HG03135 (cell line): ENCODE results near the gene TIMM9.
"Not testable (repeated sequence)": the region's sequence is repeated elsewhere in the genome, so short reads cannot be mapped to it uniquely, and the experiment has no call there.

Experiments
- ATAC-seq: cut with Tn5 transposase; IDR thresholded peaks from one replicate; pipeline ENCODE4 v1.9.1; 2021; ENCODE audit warnings: mild to moderate bottlenecking, moderate library complexity; ENCODE audit not compliant: unreplicated experiment

Gene TIMM9

GRCh38 chr14:58427281-58428117, at the start of gene TIMM9, which contains the start of gene KIAA0586:
TSS of gene TIMM9 (minus strand) at chr14:58427531. CDS start at chr14:58411945, 15,586 bp downstream.
TSS of gene KIAA0586 (plus strand) at chr14:58427719. CDS start at chr14:58428265, 546 bp downstream.
- ATAC-seq: peak; percentile 90

GRCh38 chr14:58476320-58476719, 49.0 kb upstream of the TIMM9 start:
- ATAC-seq: no peak

GRCh38 chr14:58469309-58469708, 42.0 kb upstream of the TIMM9 start:
- no peak for ATAC-seq

GRCh38 chr14:58467575-58467974, 40.2 kb upstream of the TIMM9 start:
- ATAC-seq: no peak

GRCh38 chr14:58466459-58466858, 39.1 kb upstream of the TIMM9 start:
- no peak for ATAC-seq

- ATAC-seq: no peak
Observed at GRCh38 chr14:58465421-58465820, 38.1 kb upstream of the TIMM9 start.

- no peak for ATAC-seq
Observed at GRCh38 chr14:58464652-58465051, 37.3 kb upstream of the TIMM9 start.

GRCh38 chr14:58463147-58463546, 35.8 kb upstream of the TIMM9 start:
- ATAC-seq: no peak

GRCh38 chr14:58460772-58461171, 33.4 kb upstream of the TIMM9 start:
- no peak for ATAC-seq

GRCh38 chr14:58455593-58456265, 28.4 kb upstream of the TIMM9 start:
- ATAC-seq: no peak

- ATAC-seq: no peak
Observed at GRCh38 chr14:58444627-58445026, 17.3 kb upstream of the TIMM9 start.

- ATAC-seq: no peak
Observed at GRCh38 chr14:58439476-58439875, 12.1 kb upstream of the TIMM9 start.

- no peak for ATAC-seq
Observed at GRCh38 chr14:58430156-58430555, 2.8 kb upstream of the TIMM9 start.

- ATAC-seq: no peak
Observed at GRCh38 chr14:58428118-58428683, 870 bp upstream of the TIMM9 start.

GRCh38 chr14:58426670-58427280, 556 bp downstream of the TIMM9 start:
- no peak for ATAC-seq

- not testable (repeated sequence) for ATAC-seq
Observed at GRCh38 chr14:58416934-58417333, 10.4 kb downstream of the TIMM9 start.

GRCh38 chr14:58415636-58416547, 11.4 kb downstream of the TIMM9 start:
- ATAC-seq: no peak

GRCh38 chr14:58414845-58415244, 12.5 kb downstream of the TIMM9 start:
- ATAC-seq: no peak

- no peak for ATAC-seq
Observed at GRCh38 chr14:58408681-58409215, 18.6 kb downstream of the TIMM9 start.

GRCh38 chr14:58401587-58401986, 25.7 kb downstream of the TIMM9 start:
- ATAC-seq: no peak
